GM19023 (cell line): ENCODE data around the gene HDGFL1.

Experiments
- ATAC-seq: cut with Tn5 transposase; IDR thresholded peaks from one replicate; pipeline ENCODE4 v1.9.1; 2021; ENCODE audit warnings: mild to moderate bottlenecking, moderate library complexity; ENCODE audit not compliant: unreplicated experiment

Gene HDGFL1

DNA sequence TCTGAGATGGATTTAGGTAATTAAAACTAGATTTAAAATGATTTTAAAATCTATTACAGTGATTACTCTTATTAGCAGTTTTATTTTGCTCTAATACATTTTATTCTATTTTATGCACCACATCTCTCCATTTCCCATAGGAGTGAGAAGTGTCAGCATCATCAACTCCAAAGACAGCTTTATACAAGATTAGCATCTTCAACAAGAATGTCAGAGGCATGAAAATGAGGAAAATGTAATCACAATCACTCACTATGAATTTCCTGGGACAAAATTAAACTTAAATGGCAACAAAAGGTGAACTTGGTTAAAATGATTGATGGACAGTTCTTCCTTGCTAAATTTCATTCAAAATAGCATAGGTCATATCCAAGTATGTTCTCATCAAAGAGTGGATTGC, 19.8 kb downstream of the HDGFL1 start:
- ATAC-seq: no peak

- no peak for ATAC-seq
Observed at GRCh38 chr6:22590423-22590822, 21.1 kb downstream of the HDGFL1 start.

DNA sequence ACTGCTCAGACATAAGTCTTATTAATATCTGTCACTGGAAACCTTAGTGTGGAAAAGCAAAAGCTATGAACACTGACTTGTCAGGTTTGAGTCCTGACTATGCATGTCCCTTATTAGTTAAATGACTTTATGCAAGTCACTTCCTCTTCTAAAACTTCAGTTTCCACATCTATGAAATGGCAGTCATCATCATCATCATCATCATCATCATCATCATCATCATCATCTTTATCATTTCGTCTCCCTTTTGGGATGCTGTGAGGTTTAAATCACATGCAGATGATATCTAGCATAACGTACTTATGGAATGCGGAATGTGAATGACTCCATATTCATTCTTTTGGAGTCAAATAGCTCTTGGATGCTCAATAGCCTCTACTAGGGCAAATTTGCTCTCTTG, 24.5 kb downstream of the HDGFL1 start:
- no peak for ATAC-seq

GRCh38 chr6:22596011-22596410, 26.6 kb downstream of the HDGFL1 start:
- no peak for ATAC-seq

- no peak for ATAC-seq
Observed at GRCh38 chr6:22598339-22598738, 29.0 kb downstream of the HDGFL1 start.

GRCh38 chr6:22600059-22600458, 30.7 kb downstream of the HDGFL1 start:
- ATAC-seq: no peak

- no peak for ATAC-seq
Observed at GRCh38 chr6:22601984-22602383, 32.6 kb downstream of the HDGFL1 start.

GRCh38 chr6:22605736-22606135, 36.4 kb downstream of the HDGFL1 start:
- no peak for ATAC-seq

GRCh38 chr6:22610127-22610526, 40.8 kb downstream of the HDGFL1 start:
- ATAC-seq: no peak

- no peak for ATAC-seq
Observed at GRCh38 chr6:22612236-22612635, 42.9 kb downstream of the HDGFL1 start.

DNA sequence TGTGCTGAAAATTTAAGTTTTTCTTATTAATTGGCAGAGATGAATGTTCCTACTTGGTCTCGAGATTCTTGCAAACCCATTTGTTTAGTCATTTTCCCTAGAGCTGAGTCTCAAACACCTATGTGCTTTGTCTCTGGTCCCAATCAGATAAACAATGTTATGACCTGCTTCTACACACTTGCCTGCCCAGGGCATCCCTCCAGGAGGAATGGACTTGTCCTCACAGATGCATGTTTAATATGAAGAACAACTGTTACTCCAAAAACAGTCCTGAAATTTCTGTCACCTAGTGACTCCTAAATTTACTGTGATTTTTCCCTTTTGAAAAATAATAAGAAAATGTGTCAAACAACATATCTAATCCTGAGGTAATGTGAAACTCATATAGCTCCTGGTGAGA, 43.7 kb downstream of the HDGFL1 start:
- no peak for ATAC-seq

- no peak for ATAC-seq
Observed at GRCh38 chr6:22613695-22614094, 44.3 kb downstream of the HDGFL1 start.

DNA sequence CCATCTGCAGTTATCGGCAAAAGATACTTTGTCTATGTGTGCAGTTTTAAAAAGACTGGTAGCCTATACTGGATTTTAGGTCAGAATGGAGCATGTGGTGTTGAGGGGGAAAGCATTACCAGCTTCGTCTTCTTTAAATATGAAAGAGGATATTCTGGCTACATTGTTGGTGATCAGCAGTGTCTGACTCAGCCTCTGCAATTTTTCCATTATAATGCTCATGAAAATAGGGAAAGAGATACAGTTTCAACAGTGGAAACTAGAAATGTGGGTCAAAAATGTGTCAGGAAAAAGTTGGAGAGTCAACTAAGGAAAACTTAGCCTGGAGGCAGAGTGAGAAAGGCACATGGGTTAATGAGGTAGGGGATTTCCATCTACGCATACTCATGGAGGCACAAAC, 45.2 kb downstream of the HDGFL1 start:
- no peak for ATAC-seq

DNA sequence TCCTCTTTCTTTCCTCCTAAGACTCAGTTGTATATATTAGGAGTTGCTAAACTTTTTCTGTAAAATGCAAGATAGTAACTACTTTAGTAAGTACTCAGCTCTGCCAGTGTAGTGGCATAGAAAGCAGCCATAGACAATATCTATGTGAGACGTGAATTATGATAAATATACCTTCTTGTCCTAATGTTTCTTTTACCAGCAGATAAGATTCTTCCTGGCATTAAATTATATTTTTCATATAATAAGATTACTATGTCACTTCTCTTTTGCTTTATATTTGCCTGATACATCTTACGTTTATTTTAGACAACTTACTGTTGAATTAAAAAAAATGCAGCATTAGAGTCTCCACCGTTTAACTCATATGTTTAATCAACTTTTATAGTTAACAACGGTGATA, 51.7 kb downstream of the HDGFL1 start:
- no peak for ATAC-seq
